DOHH2 (cell line): ENCODE data around the gene RFK.

Experiments
- H3F3A ChIP-seq: fragments of 200-600 bp; sonication (generic), shearing (Covaris generic); 2 replicates; pipeline ENCODE4 v1.6.0; 2016; ENCODE audit warnings: antibody characterized with exemption, mild to moderate bottlenecking; ENCODE audit not compliant: control insufficient read depth, insufficient read depth
- H3K27ac ChIP-seq: fragments of 200-600 bp; sonication (generic); 2 replicates; pipeline ENCODE4 v1.5.1; 2014; ENCODE audit warnings: low read depth, mild to moderate bottlenecking, low read length, moderate library complexity
- H3K27me3 ChIP-seq: fragments of 200-600 bp; sonication (generic); 2 replicates; pipeline ENCODE4 v1.6.1; 2014; ENCODE audit warnings: mild to moderate bottlenecking, low read length, mixed read lengths; ENCODE audit not compliant: control insufficient read depth
- H3K36me3 ChIP-seq: fragments of 200-600 bp; sonication (generic); 2 replicates; pipeline ENCODE4 v1.6.1; 2014; ENCODE audit warnings: mild to moderate bottlenecking, low read length, moderate library complexity, mixed read lengths; ENCODE audit not compliant: control insufficient read depth
- H3K4me1 ChIP-seq: fragments of 200-600 bp; sonication (generic); 2 replicates; pipeline ENCODE4 v1.6.1; 2014; ENCODE audit warnings: mild to moderate bottlenecking, low read length, mixed read lengths; ENCODE audit not compliant: control insufficient read depth
- H3K4me2 ChIP-seq: fragments of 200-600 bp; sonication (generic); 2 replicates; pipeline ENCODE4 v1.6.0; 2014; ENCODE audit warnings: mild to moderate bottlenecking, low read length, moderate library complexity
- H3K4me3 ChIP-seq: fragments of 200-600 bp; sonication (generic); 2 replicates; pipeline ENCODE4 v1.5.1; 2014; ENCODE audit warnings: mild to moderate bottlenecking, low read length, mixed read lengths
- H3K79me2 ChIP-seq: fragments of 200-600 bp; sonication (generic); 2 replicates; pipeline ENCODE4 v1.6.1; 2014; ENCODE audit warnings: mild to moderate bottlenecking, low read length, mixed read lengths; ENCODE audit not compliant: control insufficient read depth
- H3K9me2 ChIP-seq: fragments of 200-600 bp; sonication (generic); replicated peaks from 2 replicates; pipeline ENCODE4 v1.6.1; 2014; ENCODE audit warnings: mild to moderate bottlenecking, low read length, mixed read lengths; ENCODE audit not compliant: control insufficient read depth
- H3K9me3 ChIP-seq: fragments of 200-600 bp; sonication (generic); 2 replicates; pipeline ENCODE4 v1.6.1; 2014; ENCODE audit warnings: antibody characterized with exemption, low read length, mixed read lengths; ENCODE audit not compliant: control insufficient read depth, insufficient read depth
- H4K20me1 ChIP-seq: fragments of 200-600 bp; sonication (generic); 2 replicates; pipeline ENCODE4 v1.6.0; 2014; ENCODE audit warnings: low read depth, mild to moderate bottlenecking, antibody characterized with exemption, low read length, moderate library complexity; ENCODE audit not compliant: control insufficient read depth, insufficient read depth
- EZH2phosphoT487 ChIP-seq: fragments of 200-600 bp; sonication (generic); IDR thresholded peaks from 2 replicates; pipeline ENCODE4 v1.6.1; 2017; ENCODE audit warnings: borderline replicate concordance, mild to moderate bottlenecking, antibody characterized with exemption, low read length, moderate library complexity, mixed read lengths
- TF ChIP-seq, protein P1 (sequence below): fragments of 200-600 bp; sonication (generic); IDR thresholded peaks from one replicate; pipeline ENCODE4 v1.5.1; 2014; ENCODE audit warnings: antibody characterized with exemption, mild to moderate bottlenecking, low read depth, low read length; ENCODE audit not compliant: poor library complexity, severe bottlenecking

The RFK gene

GRCh38 chr9:76394195-76394959 is at the start of gene RFK:
RFK (minus strand) TSS chr9:76394426; CDS start chr9:76394171, 255 bp downstream.
- peaks cover 20% of the 10 kb centered on the region for H3K36me3 ChIP-seq
- peak within 1 kb of the TSS; percentile 72 for H3K4me2 ChIP-seq
- peaks cover 31% of the 10 kb centered on the region for H3K79me2 ChIP-seq
- peak within 1 kb of the TSS; percentile 99 for H3K4me3 ChIP-seq
- H3K9me3 ChIP-seq: peaks cover 6% of the 10 kb centered on the region; the same call in 1 of the 2 replicates
- H3F3A ChIP-seq: peaks cover 2% of the 10 kb centered on the region; the same call in 1 of the 2 replicates
- H3K27ac ChIP-seq: peak within 1 kb of the TSS; percentile 66
- H4K20me1 ChIP-seq: no peaks in the 10 kb centered on the region
- H3K27me3 ChIP-seq: no peaks in the 10 kb centered on the region
- H3K9me2 ChIP-seq: no peaks in the 10 kb centered on the region
- TF ChIP-seq, protein P1, sequence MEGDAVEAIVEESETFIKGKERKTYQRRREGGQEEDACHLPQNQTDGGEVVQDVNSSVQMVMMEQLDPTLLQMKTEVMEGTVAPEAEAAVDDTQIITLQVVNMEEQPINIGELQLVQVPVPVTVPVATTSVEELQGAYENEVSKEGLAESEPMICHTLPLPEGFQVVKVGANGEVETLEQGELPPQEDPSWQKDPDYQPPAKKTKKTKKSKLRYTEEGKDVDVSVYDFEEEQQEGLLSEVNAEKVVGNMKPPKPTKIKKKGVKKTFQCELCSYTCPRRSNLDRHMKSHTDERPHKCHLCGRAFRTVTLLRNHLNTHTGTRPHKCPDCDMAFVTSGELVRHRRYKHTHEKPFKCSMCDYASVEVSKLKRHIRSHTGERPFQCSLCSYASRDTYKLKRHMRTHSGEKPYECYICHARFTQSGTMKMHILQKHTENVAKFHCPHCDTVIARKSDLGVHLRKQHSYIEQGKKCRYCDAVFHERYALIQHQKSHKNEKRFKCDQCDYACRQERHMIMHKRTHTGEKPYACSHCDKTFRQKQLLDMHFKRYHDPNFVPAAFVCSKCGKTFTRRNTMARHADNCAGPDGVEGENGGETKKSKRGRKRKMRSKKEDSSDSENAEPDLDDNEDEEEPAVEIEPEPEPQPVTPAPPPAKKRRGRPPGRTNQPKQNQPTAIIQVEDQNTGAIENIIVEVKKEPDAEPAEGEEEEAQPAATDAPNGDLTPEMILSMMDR: peak; percentile 55
- TF ChIP-seq EZH2phosphoT487: no peak
- H3K4me1 ChIP-seq: peaks cover 15% of the 10 kb centered on the region

GRCh38 chr9:76443887-76444286 is 49.7 kb upstream of the RFK start:
- Histone ChIP-seq H3K79me2 (no peaks in the 10 kb centered on the region), H3F3A (no peaks in the 10 kb centered on the region), H3K9me2 (no peaks in the 10 kb centered on the region), H3K27me3 (peaks cover 7% of the 10 kb centered on the region; the same call in 1 of the 2 replicates), H3K9me3 (no peaks in the 10 kb centered on the region), H3K4me1 (peaks cover 3% of the 10 kb centered on the region; the same call in 1 of the 2 replicates), H3K4me2 (no peak overlapping the region), H4K20me1 (no peaks in the 10 kb centered on the region), H3K36me3 (no peaks in the 10 kb centered on the region), H3K27ac (no peak overlapping the region), H3K4me3 (no peak overlapping the region)
- TF ChIP-seq EZH2phosphoT487: no peak
- TF ChIP-seq, protein P1: no peak

- peaks cover 7% of the 10 kb centered on the region; the same call in 1 of the 2 replicates for H3K27me3 ChIP-seq
- H3K36me3 ChIP-seq: no peaks in the 10 kb centered on the region
- no peaks in the 10 kb centered on the region for H3K4me1 ChIP-seq
- H3K9me3 ChIP-seq: no peaks in the 10 kb centered on the region
- H3K9me2 ChIP-seq: no peaks in the 10 kb centered on the region
- no peak overlapping the region for H3K4me3 ChIP-seq
- no peaks in the 10 kb centered on the region for H3F3A ChIP-seq
- no peaks in the 10 kb centered on the region for H3K79me2 ChIP-seq
- no peak overlapping the region for H3K4me2 ChIP-seq
- H4K20me1 ChIP-seq: no peaks in the 10 kb centered on the region
- H3K27ac ChIP-seq: no peak overlapping the region
- TF ChIP-seq, protein P1: no peak
- no peak for TF ChIP-seq EZH2phosphoT487
Measured at GRCh38 chr9:76441551-76442322, 47.5 kb upstream of the RFK start.
